ENCODE results near the gene RBM27. TPM values are rescaled to one million over a fixed set of nuclear protein-coding genes. Genes with fewer than 3 reads are reported as not detected.

The RBM27 gene
- total RNA-seq, 1 donor: 72.1 TPM

GRCh38 chr5:146221234-146221633 lies 17.8 kb downstream of the RBM27 start:
- H3K4me1 ChIP-seq (ENCODE audit: insufficient read depth, low read length): peaks cover 12% of the 10 kb centered on the region
- no peaks in the 10 kb centered on the region for H3K27me3 ChIP-seq (ENCODE audit: insufficient read depth, low read length)
- no peak overlapping the region for H3K4me3 ChIP-seq (ENCODE audit: low read length)
- no peaks in the 10 kb centered on the region for H3K9me3 ChIP-seq (ENCODE audit: low read depth, low read length)

GRCh38 chr5:146222005-146222404 lies 18.6 kb downstream of the RBM27 start:
- H3K27me3 ChIP-seq (ENCODE audit: insufficient read depth, low read length): no peaks in the 10 kb centered on the region
- H3K4me1 ChIP-seq (ENCODE audit: insufficient read depth, low read length): peaks cover 10% of the 10 kb centered on the region
- H3K4me3 ChIP-seq (ENCODE audit: low read length): no peak overlapping the region
- no peaks in the 10 kb centered on the region for H3K9me3 ChIP-seq (ENCODE audit: low read depth, low read length)

- Histone ChIP-seq H3K4me3 (ENCODE audit: low read length) (no peak overlapping the region), H3K4me1 (ENCODE audit: insufficient read depth, low read length) (peaks cover 4% of the 10 kb centered on the region), H3K27me3 (ENCODE audit: insufficient read depth, low read length) (no peaks in the 10 kb centered on the region), H3K9me3 (ENCODE audit: low read depth, low read length) (no peaks in the 10 kb centered on the region)
Observed at GRCh38 chr5:146223179-146223578, 19.8 kb downstream of the RBM27 start.

GRCh38 chr5:146229222-146229621 lies 25.8 kb downstream of the RBM27 start:
- H3K4me1 ChIP-seq (ENCODE audit: insufficient read depth, low read length): no peaks in the 10 kb centered on the region
- H3K27me3 ChIP-seq (ENCODE audit: insufficient read depth, low read length): no peaks in the 10 kb centered on the region
- no peaks in the 10 kb centered on the region for H3K9me3 ChIP-seq (ENCODE audit: low read depth, low read length)
- no peak overlapping the region for H3K4me3 ChIP-seq (ENCODE audit: low read length)

DNA sequence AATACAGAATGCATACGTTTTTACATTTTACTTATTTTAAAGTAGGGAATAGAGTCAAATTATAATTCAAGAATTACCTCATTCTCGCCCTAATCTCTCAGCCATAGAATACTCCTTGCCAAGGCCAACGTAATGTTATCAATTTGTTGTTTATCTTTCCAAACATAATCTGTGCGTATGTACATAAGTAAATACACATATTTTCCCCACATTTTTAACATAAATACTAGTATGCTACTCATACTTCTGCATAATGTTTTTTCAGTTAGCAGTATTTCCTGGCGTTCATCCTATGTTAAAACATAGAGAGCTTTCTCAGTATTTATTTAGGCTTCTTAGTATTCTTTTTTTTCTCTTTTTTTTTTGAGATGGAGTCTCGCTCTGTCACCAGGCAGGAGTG lies 28.8 kb downstream of the RBM27 start:
- no peaks in the 10 kb centered on the region for H3K4me1 ChIP-seq (ENCODE audit: insufficient read depth, low read length)
- H3K4me3 ChIP-seq (ENCODE audit: low read length): no peak overlapping the region
- no peaks in the 10 kb centered on the region for H3K9me3 ChIP-seq (ENCODE audit: low read depth, low read length)
- no peaks in the 10 kb centered on the region for H3K27me3 ChIP-seq (ENCODE audit: insufficient read depth, low read length)

DNA sequence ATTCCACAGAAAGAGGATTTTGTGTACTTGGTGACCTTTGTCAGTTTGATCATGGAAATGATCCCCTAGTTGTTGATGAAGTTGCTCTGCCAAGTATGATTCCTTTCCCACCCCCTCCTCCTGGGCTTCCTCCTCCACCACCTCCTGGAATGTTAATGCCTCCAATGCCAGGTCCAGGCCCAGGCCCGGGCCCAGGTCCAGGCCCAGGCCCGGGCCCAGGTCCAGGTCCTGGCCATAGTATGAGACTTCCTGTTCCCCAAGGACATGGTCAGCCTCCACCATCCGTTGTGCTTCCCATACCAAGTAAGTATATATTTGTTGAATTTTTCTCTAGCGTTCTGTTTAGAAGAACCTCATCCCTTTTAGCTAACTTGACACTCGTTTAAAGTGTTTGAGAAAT lies 30.0 kb downstream of the RBM27 start:
- no peak overlapping the region for H3K4me3 ChIP-seq (ENCODE audit: low read length)
- H3K9me3 ChIP-seq (ENCODE audit: low read depth, low read length): no peaks in the 10 kb centered on the region
- no peaks in the 10 kb centered on the region for H3K4me1 ChIP-seq (ENCODE audit: insufficient read depth, low read length)
- H3K27me3 ChIP-seq (ENCODE audit: insufficient read depth, low read length): no peaks in the 10 kb centered on the region

- H3K4me1 ChIP-seq (ENCODE audit: insufficient read depth, low read length): no peaks in the 10 kb centered on the region
- H3K27me3 ChIP-seq (ENCODE audit: insufficient read depth, low read length): no peaks in the 10 kb centered on the region
- no peaks in the 10 kb centered on the region for H3K9me3 ChIP-seq (ENCODE audit: low read depth, low read length)
- no peak overlapping the region for H3K4me3 ChIP-seq (ENCODE audit: low read length)
Observed at GRCh38 chr5:146238973-146239372, 35.6 kb downstream of the RBM27 start.

GRCh38 chr5:146240951-146241350 lies 37.5 kb downstream of the RBM27 start:
- Histone ChIP-seq H3K4me3 (ENCODE audit: low read length) (no peak overlapping the region), H3K9me3 (ENCODE audit: low read depth, low read length) (no peaks in the 10 kb centered on the region), H3K27me3 (ENCODE audit: insufficient read depth, low read length) (no peaks in the 10 kb centered on the region)

GRCh38 chr5:146243247-146243646 lies 39.8 kb downstream of the RBM27 start:
- no peaks in the 10 kb centered on the region for H3K27me3 ChIP-seq (ENCODE audit: insufficient read depth, low read length)

More at GRCh38 chr5:146240951-146241350, 37.5 kb downstream of the RBM27 start:
- no peaks in the 10 kb centered on the region for H3K4me1 ChIP-seq (ENCODE audit: insufficient read depth, low read length)

DNA sequence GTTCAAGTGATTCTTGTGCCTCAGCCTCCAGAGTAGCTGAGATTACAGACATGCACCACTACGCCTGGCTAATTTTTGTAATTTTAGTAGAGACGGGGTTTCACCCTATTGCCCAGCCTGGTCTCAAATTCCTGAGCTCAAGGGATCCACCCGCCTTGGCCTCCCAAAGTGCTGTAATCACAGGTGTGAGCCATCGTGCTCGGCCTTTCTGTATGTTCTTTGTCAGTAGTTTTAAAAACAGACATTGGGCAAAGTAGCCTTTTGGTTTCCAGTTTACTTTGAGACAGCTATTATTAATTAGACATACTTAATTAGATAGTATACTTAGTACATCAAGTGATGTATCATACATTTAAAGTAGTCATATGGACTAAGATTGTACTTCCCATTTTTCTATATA lies 45.2 kb downstream of the RBM27 start:
- H3K9me3 ChIP-seq (ENCODE audit: low read depth, low read length): no peaks in the 10 kb centered on the region
- H3K4me3 ChIP-seq (ENCODE audit: low read length): no peak overlapping the region
- no peaks in the 10 kb centered on the region for H3K27me3 ChIP-seq (ENCODE audit: insufficient read depth, low read length)
- no peaks in the 10 kb centered on the region for H3K4me1 ChIP-seq (ENCODE audit: insufficient read depth, low read length)

More at GRCh38 chr5:146243247-146243646, 39.8 kb downstream of the RBM27 start:
- no peaks in the 10 kb centered on the region for H3K9me3 ChIP-seq (ENCODE audit: low read depth, low read length)
- no peaks in the 10 kb centered on the region for H3K4me1 ChIP-seq (ENCODE audit: insufficient read depth, low read length)
- no peak overlapping the region for H3K4me3 ChIP-seq (ENCODE audit: low read length)

- H3K4me1 ChIP-seq (ENCODE audit: insufficient read depth, low read length): no peaks in the 10 kb centered on the region
- H3K27me3 ChIP-seq (ENCODE audit: insufficient read depth, low read length): no peaks in the 10 kb centered on the region
- H3K9me3 ChIP-seq (ENCODE audit: low read depth, low read length): no peaks in the 10 kb centered on the region
- no peak overlapping the region for H3K4me3 ChIP-seq (ENCODE audit: low read length)
Observed at GRCh38 chr5:146249801-146250200, 46.4 kb downstream of the RBM27 start.

Other genes starting within 250 kb of the RBM27 start
- not detected for gene PLAC8L1, start 98.0 kb upstream of the RBM27 start, total RNA-seq
- 20.4 TPM for gene LARS1, start 21.0 kb upstream of the RBM27 start, total RNA-seq
- gene POU4F3, start 135.2 kb downstream of the RBM27 start, total RNA-seq: 0.21 TPM
- 115 TPM for gene TCERG1, start 243.7 kb downstream of the RBM27 start, total RNA-seq

All from mononuclear cell (primary cell).